ENCODE results near the gene COL1A2. TPM values are rescaled to one million over a fixed set of nuclear protein-coding genes. Genes with fewer than 3 reads are reported as not detected.

Gene COL1A2
- total RNA-seq, 1 donor from 2014 or later, result 12,302 TPM

DNA sequence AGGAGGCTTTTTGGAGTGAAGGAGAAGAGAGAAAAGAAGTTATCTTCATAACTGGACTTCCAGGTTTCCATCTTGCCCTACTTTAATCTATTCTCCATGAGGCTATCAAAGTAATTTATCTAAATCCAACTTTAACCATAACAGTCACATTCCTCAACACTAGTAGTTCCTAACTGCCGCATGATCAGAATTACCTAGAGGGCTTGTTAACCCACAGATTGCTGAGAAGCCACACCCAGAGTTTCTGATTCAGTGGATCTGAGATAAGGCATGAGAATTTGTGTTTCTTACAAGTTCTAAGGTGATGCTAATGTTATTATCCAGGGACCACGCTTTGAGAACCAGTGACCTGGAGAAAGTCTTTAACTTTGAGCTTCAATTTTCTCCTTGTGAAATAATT lies 8.3 kb upstream of the COL1A2 start:
- H3K27me3 Mint-ChIP-seq (ENCODE audit: low read depth), result no peaks in the 10 kb centered on the region
- no peaks in the 10 kb centered on the region for H3K36me3 Mint-ChIP-seq (ENCODE audit: low read depth)
- no peak for DNase-seq (ENCODE audit: low spot score)
- no peaks in the 10 kb centered on the region for H3K9me3 Mint-ChIP-seq (ENCODE audit: low read depth)
- H3K4me1 Mint-ChIP-seq (ENCODE audit: low read depth), result peaks cover 21% of the 10 kb centered on the region
- H3K27ac Mint-ChIP-seq (ENCODE audit: unreplicated experiment), result no peak overlapping the region
- TF ChIP-seq, protein P1, sequence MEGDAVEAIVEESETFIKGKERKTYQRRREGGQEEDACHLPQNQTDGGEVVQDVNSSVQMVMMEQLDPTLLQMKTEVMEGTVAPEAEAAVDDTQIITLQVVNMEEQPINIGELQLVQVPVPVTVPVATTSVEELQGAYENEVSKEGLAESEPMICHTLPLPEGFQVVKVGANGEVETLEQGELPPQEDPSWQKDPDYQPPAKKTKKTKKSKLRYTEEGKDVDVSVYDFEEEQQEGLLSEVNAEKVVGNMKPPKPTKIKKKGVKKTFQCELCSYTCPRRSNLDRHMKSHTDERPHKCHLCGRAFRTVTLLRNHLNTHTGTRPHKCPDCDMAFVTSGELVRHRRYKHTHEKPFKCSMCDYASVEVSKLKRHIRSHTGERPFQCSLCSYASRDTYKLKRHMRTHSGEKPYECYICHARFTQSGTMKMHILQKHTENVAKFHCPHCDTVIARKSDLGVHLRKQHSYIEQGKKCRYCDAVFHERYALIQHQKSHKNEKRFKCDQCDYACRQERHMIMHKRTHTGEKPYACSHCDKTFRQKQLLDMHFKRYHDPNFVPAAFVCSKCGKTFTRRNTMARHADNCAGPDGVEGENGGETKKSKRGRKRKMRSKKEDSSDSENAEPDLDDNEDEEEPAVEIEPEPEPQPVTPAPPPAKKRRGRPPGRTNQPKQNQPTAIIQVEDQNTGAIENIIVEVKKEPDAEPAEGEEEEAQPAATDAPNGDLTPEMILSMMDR (IDR thresholded peaks at IDR 0.05), result no peak
- no peak overlapping the region for H3K4me3 Mint-ChIP-seq (ENCODE audit: unreplicated experiment)

DNA sequence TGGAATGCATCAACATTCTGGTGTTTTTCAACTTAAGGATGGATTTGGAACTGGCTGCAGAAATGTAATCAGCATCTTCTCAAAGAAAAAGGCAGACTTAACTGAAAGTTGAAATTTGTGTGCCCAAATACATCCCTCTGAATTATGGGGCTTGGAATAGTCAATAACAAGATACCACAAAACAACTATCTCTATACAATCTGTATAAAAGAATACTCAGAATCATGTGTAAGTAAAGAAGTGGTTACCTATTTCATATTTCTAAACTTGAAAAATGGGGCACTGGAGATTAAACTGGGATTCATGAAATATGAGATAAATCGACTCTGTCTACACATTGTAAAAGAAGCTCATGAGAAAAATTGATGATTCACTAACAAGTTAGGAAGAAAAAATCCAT lies 6.2 kb upstream of the COL1A2 start:
- no peak for DNase-seq (ENCODE audit: low spot score)
- Mint-ChIP-seq H3K36me3 (ENCODE audit: low read depth) (no peaks in the 10 kb centered on the region), H3K4me1 (ENCODE audit: low read depth) (peaks cover 42% of the 10 kb centered on the region), H3K9me3 (ENCODE audit: low read depth) (no peaks in the 10 kb centered on the region), H3K4me3 (ENCODE audit: unreplicated experiment) (no peak overlapping the region), H3K27ac (ENCODE audit: unreplicated experiment) (no peak overlapping the region), H3K27me3 (ENCODE audit: low read depth) (no peaks in the 10 kb centered on the region)
- TF ChIP-seq, protein P1 (IDR thresholded peaks at IDR 0.05), result no peak

DNA sequence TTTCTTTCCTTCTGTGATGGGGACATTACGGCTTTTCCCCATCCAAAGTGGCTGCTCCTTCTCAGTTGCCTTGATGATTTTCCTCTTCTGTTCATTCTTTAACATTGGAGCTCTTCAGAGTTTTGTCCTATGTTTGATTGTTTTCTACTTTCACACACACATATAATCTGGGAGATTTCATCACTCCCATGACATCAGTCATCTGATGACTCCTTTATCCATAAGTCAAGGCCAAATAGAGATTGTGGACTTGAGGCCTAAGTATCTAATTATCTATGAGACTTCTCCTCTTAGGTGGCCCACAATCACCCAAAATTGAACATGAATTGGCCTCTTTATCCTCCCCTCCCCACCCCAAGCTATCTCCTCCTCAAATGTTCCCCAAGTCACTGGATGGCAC lies 5.3 kb upstream of the COL1A2 start:
- no peak overlapping the region for H3K27ac Mint-ChIP-seq (ENCODE audit: unreplicated experiment)
- no peak for DNase-seq (ENCODE audit: low spot score)
- no peaks in the 10 kb centered on the region for H3K9me3 Mint-ChIP-seq (ENCODE audit: low read depth)
- H3K4me3 Mint-ChIP-seq (ENCODE audit: unreplicated experiment), result no peak overlapping the region
- TF ChIP-seq, protein P1 (IDR thresholded peaks at IDR 0.05), result no peak
- H3K4me1 Mint-ChIP-seq (ENCODE audit: low read depth), result peaks cover 47% of the 10 kb centered on the region
- no peaks in the 10 kb centered on the region for H3K36me3 Mint-ChIP-seq (ENCODE audit: low read depth)
- no peaks in the 10 kb centered on the region for H3K27me3 Mint-ChIP-seq (ENCODE audit: low read depth)

DNA sequence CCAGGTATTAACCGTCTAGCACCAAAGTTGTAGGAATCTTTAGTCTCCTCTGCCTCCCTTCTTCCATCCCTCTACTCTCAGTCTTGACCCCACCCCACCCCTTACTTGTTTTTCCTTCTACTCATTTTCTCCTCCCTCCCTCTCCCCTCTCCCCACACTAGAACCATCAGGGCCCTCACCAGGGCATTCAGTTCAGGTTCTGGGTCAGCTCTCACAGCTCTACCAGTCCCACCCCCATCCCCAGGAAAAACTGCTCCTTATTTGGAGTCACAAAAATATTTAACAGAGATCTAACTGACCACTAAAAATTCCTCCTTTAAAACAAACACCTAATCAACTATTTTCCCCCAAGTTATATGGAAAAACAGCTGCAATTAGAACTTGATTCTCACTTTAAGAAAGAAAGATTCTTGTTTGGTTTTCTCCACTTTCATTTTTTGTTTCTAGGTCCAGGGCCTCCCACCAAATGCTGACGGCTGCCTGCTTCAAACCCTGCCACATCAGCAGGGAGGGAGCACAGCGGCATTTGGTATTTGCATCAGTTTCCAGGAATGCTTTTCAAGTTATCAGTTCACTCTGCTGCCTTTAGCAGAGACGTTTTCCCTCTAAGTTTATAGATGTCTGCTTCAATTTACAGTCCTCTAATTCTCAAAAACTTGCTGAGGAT lies 2.8 kb upstream of the COL1A2 start:
- H3K4me3 Mint-ChIP-seq (ENCODE audit: unreplicated experiment), result peak overlapping the region; percentile 98
- H3K27me3 Mint-ChIP-seq (ENCODE audit: low read depth), result no peaks in the 10 kb centered on the region
- DNase-seq (ENCODE audit: low spot score), result no peak
- H3K36me3 Mint-ChIP-seq (ENCODE audit: low read depth), result peaks cover 20% of the 10 kb centered on the region
- TF ChIP-seq, protein P1 (IDR thresholded peaks at IDR 0.05), result peak; percentile 9
- H3K4me1 Mint-ChIP-seq (ENCODE audit: low read depth), result peaks cover 47% of the 10 kb centered on the region
- no peaks in the 10 kb centered on the region for H3K9me3 Mint-ChIP-seq (ENCODE audit: low read depth)
- peak overlapping the region; percentile 100 for H3K27ac Mint-ChIP-seq (ENCODE audit: unreplicated experiment)

DNA sequence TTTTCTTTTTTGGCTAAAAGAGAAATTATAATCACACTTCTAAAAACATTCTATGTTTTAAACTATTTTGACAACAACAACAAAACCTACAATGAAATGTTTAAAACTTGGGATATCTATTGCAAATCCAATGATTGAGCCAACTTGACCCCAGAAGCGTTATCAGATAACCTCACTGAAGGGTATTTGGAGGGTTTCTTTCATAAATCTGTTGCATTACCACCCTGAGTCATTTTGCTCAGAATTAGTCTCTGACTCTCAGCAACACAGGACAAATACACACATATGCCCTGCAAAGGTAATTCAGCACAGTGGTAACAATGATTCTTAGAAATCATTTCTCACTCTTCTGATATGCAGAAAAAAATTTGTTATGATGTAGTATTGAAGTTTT lies 2.3 kb upstream of the COL1A2 start:
- Mint-ChIP-seq H3K27ac (ENCODE audit: unreplicated experiment) (peak overlapping the region; percentile 100), H3K4me1 (ENCODE audit: low read depth) (peaks cover 47% of the 10 kb centered on the region), H3K36me3 (ENCODE audit: low read depth) (peaks cover 22% of the 10 kb centered on the region), H3K9me3 (ENCODE audit: low read depth) (no peaks in the 10 kb centered on the region), H3K4me3 (ENCODE audit: unreplicated experiment) (peak overlapping the region; percentile 98), H3K27me3 (ENCODE audit: low read depth) (no peaks in the 10 kb centered on the region)
- no peak for DNase-seq (ENCODE audit: low spot score)
- TF ChIP-seq, protein P1 (IDR thresholded peaks at IDR 0.05), result peak; percentile 2
